ENCODE results near the gene CRYZL1.

CRYZL1 gene

DNA sequence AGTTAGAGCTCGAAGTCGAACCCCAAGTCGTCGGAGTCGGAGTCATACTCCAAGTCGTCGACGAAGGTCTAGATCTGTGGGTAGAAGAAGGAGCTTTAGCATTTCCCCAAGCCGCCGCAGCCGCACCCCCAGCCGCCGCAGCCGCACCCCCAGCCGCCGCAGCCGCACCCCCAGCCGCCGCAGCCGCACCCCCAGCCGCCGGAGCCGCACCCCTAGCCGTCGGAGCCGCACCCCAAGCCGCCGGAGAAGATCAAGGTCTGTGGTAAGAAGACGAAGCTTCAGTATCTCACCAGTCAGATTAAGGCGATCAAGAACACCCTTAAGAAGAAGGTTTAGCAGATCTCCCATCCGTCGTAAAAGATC is 86.6 kb downstream of the CRYZL1 start:
- DNase-seq (no peak), ATAC-seq (ENCODE audit: insufficient read depth, low read depth) (no peak)
- H3K27ac ChIP-seq (ENCODE audit: low read length), result no peak overlapping the region
- H2AFZ ChIP-seq (ENCODE audit: low read depth, low read length), result no peak overlapping the region
- peak overlapping the region; percentile 1; the same call in 1 of the 2 replicates for H3K4me2 ChIP-seq (ENCODE audit: insufficient read depth, low read length)
- peaks cover 40% of the 10 kb centered on the region for H3K4me1 ChIP-seq (ENCODE audit: insufficient read depth, low read length)
- H3K36me3 ChIP-seq (ENCODE audit: insufficient read depth, low read length), result peaks cover 97% of the 10 kb centered on the region
- no peak overlapping the region for H3K9ac ChIP-seq (ENCODE audit: low read depth, low read length)
- peaks cover 98% of the 10 kb centered on the region for H3K79me2 ChIP-seq (ENCODE audit: insufficient read depth, low read length)
- H3K27me3 ChIP-seq (ENCODE audit: insufficient read depth, low read length, poor library complexity), result no peaks in the 10 kb centered on the region
- H4K20me1 ChIP-seq (ENCODE audit: insufficient read depth, low read length), result peaks cover 88% of the 10 kb centered on the region
- TF ChIP-seq, protein P1, sequence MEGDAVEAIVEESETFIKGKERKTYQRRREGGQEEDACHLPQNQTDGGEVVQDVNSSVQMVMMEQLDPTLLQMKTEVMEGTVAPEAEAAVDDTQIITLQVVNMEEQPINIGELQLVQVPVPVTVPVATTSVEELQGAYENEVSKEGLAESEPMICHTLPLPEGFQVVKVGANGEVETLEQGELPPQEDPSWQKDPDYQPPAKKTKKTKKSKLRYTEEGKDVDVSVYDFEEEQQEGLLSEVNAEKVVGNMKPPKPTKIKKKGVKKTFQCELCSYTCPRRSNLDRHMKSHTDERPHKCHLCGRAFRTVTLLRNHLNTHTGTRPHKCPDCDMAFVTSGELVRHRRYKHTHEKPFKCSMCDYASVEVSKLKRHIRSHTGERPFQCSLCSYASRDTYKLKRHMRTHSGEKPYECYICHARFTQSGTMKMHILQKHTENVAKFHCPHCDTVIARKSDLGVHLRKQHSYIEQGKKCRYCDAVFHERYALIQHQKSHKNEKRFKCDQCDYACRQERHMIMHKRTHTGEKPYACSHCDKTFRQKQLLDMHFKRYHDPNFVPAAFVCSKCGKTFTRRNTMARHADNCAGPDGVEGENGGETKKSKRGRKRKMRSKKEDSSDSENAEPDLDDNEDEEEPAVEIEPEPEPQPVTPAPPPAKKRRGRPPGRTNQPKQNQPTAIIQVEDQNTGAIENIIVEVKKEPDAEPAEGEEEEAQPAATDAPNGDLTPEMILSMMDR (IDR thresholded peaks at IDR 0.05; ENCODE audit: borderline replicate concordance, extremely low read depth, low read length, poor library complexity, severe bottlenecking), result no peak
- no peak for TF ChIP-seq EZH2 (IDR thresholded peaks at IDR 0.05; ENCODE audit: borderline replicate concordance, low read depth, low read length, severe bottlenecking)
- H3K4me3 ChIP-seq (ENCODE audit: low read depth in 1 of 2, low read length in 2 of 2), result no peak overlapping the region
- no peaks in the 10 kb centered on the region for H3K9me3 ChIP-seq (ENCODE audit: insufficient read depth, low read length, severe bottlenecking)

DNA sequence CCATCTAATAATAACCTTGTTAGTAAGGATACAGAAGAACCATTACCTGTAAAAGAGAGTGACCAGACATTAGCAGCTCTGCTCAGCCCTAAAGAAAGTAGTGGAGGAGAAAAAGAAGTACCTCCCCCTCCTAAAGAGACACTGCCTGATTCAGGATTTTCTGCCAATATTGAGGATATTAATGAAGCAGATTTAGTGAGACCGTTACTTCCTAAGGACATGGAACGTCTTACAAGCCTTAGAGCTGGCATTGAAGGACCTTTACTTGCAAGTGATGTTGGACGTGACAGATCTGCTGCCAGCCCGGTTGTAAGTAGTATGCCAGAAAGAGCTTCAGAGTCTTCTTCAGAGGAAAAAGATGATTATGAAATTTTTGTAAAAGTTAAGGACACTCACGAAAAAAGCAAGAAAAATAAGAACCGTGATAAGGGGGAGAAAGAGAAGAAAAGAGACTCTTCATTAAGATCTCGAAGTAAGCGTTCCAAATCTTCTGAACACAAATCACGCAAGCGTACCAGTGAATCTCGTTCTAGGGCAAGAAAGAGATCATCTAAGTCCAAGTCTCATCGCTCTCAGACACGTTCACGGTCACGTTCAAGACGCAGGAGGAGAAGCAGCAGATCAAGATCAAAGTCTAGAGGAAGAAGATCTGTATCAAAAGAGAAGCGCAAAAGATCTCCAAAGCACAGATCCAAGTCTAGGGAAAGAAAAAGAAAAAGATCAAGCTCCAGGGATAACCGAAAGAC is 87.1 kb downstream of the CRYZL1 start:
- Histone ChIP-seq H3K4me2 (ENCODE audit: insufficient read depth, low read length) (peak overlapping the region; percentile 31; the same call in 1 of the 2 replicates), H3K27me3 (ENCODE audit: insufficient read depth, low read length, poor library complexity) (no peaks in the 10 kb centered on the region), H3K27ac (ENCODE audit: low read length) (no peak overlapping the region), H3K79me2 (ENCODE audit: insufficient read depth, low read length) (peaks cover 98% of the 10 kb centered on the region), H3K4me3 (ENCODE audit: low read depth in 1 of 2, low read length in 2 of 2) (no peak overlapping the region; a peak in 1 of 4 replicates), H3K9ac (ENCODE audit: low read depth, low read length) (no peak overlapping the region), H3K36me3 (ENCODE audit: insufficient read depth, low read length) (peaks cover 97% of the 10 kb centered on the region), H4K20me1 (ENCODE audit: insufficient read depth, low read length) (peaks cover 89% of the 10 kb centered on the region), H2AFZ (ENCODE audit: low read depth, low read length) (no peak overlapping the region), H3K9me3 (ENCODE audit: insufficient read depth, low read length, severe bottlenecking) (no peaks in the 10 kb centered on the region), H3K4me1 (ENCODE audit: insufficient read depth, low read length) (peaks cover 43% of the 10 kb centered on the region)
- DNase-seq, result no peak
- ATAC-seq (ENCODE audit: insufficient read depth, low read depth), result no peak
- TF ChIP-seq EZH2 (IDR thresholded peaks at IDR 0.05; ENCODE audit: borderline replicate concordance, low read depth, low read length, severe bottlenecking), result no peak
- TF ChIP-seq, protein P1 (IDR thresholded peaks at IDR 0.05; ENCODE audit: borderline replicate concordance, extremely low read depth, low read length, poor library complexity, severe bottlenecking), result no peak

DNA sequence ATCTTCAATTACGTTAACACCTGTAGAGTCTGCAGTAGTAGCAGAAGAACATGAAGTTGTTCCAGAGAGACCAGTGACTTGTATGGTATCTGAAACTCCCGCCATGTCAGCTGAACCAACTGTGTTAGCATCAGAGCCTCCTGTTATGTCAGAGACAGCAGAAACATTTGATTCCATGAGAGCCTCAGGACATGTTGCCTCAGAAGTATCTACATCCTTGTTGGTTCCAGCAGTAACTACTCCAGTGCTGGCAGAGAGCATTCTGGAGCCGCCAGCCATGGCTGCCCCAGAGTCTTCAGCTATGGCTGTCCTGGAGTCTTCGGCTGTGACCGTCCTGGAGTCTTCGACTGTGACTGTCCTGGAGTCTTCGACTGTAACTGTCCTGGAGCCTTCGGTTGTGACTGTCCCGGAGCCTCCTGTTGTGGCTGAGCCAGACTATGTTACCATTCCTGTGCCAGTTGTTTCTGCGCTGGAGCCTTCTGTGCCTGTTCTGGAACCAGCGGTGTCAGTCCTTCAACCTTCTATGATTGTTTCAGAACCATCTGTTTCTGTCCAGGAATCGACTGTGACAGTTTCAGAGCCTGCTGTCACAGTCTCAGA is 88.4 kb downstream of the CRYZL1 start:
- Histone ChIP-seq H3K79me2 (ENCODE audit: insufficient read depth, low read length) (peaks cover 98% of the 10 kb centered on the region), H3K36me3 (ENCODE audit: insufficient read depth, low read length) (peaks cover 97% of the 10 kb centered on the region)
- TF ChIP-seq, protein P1 (IDR thresholded peaks at IDR 0.05; ENCODE audit: borderline replicate concordance, extremely low read depth, low read length, poor library complexity, severe bottlenecking), result no peak

More for the DNA sequence above, 88.4 kb downstream of the CRYZL1 start:
- H2AFZ ChIP-seq (ENCODE audit: low read depth, low read length), result no peak overlapping the region
- H3K4me3 ChIP-seq (ENCODE audit: low read depth in 1 of 2, low read length in 2 of 2), result no peak overlapping the region
- ATAC-seq (ENCODE audit: insufficient read depth, low read depth) (peak; percentile 32; the same call in 1 of the 3 replicates), DNase-seq (no peak)
- no peaks in the 10 kb centered on the region for H3K27me3 ChIP-seq (ENCODE audit: insufficient read depth, low read length, poor library complexity)
- H4K20me1 ChIP-seq (ENCODE audit: insufficient read depth, low read length), result peaks cover 87% of the 10 kb centered on the region
- no peak overlapping the region; the same call in 1 of the 2 replicates for H3K4me2 ChIP-seq (ENCODE audit: insufficient read depth, low read length)
- H3K9ac ChIP-seq (ENCODE audit: low read depth, low read length), result no peak overlapping the region
- H3K9me3 ChIP-seq (ENCODE audit: insufficient read depth, low read length, severe bottlenecking), result no peaks in the 10 kb centered on the region
- H3K27ac ChIP-seq (ENCODE audit: low read length), result no peak overlapping the region
- H3K4me1 ChIP-seq (ENCODE audit: insufficient read depth, low read length), result peaks cover 46% of the 10 kb centered on the region
